GM19238 (cell line): ENCODE measurements around the gene ZDHHC20.
"Not testable (repeated sequence)": the region's sequence is repeated elsewhere in the genome, so short reads cannot be mapped to it uniquely, and the experiment has no call there.

Experiments used
- DNase-seq: peaks from one replicate; pipeline ENCODE4 v3.0.0; 2011; ENCODE audit warnings: low spot score; ENCODE audit not compliant: insufficient read length

Gene ZDHHC20

GRCh38 chr13:21436582-21436981 lies 22.5 kb downstream of the ZDHHC20 start:
- no peak for DNase-seq

- DNase-seq: peak; percentile 35
These were observed 23.4 kb downstream of the ZDHHC20 start for GRCh38 chr13:21435687-21436151.

- DNase-seq: no peak
These were observed 23.9 kb downstream of the ZDHHC20 start for GRCh38 chr13:21435231-21435630.

GRCh38 chr13:21434588-21434987 lies 24.5 kb downstream of the ZDHHC20 start:
- no peak for DNase-seq

- no peak for DNase-seq
These were observed 29.9 kb downstream of the ZDHHC20 start for GRCh38 chr13:21429211-21429610.

GRCh38 chr13:21427741-21428140 lies 31.4 kb downstream of the ZDHHC20 start:
- no peak for DNase-seq

GRCh38 chr13:21426238-21426637 lies 32.9 kb downstream of the ZDHHC20 start:
- DNase-seq: no peak

- DNase-seq: no peak
These were observed 38.4 kb downstream of the ZDHHC20 start for GRCh38 chr13:21420706-21421105.

- no peak for DNase-seq
These were observed 46.1 kb downstream of the ZDHHC20 start for GRCh38 chr13:21413013-21413412.

GRCh38 chr13:21410453-21410852 lies 48.6 kb downstream of the ZDHHC20 start:
- not testable (repeated sequence) for DNase-seq

- DNase-seq: no peak
These were observed 53.8 kb downstream of the ZDHHC20 start for GRCh38 chr13:21405309-21405708.

GRCh38 chr13:21402586-21403307 lies 56.4 kb downstream of the ZDHHC20 start:
- no peak for DNase-seq

- no peak for DNase-seq
These were observed 59.4 kb downstream of the ZDHHC20 start for GRCh38 chr13:21399741-21400140.

GRCh38 chr13:21395953-21396352 lies 63.1 kb downstream of the ZDHHC20 start:
- no peak for DNase-seq

- no peak for DNase-seq
These were observed 70.0 kb downstream of the ZDHHC20 start for GRCh38 chr13:21389124-21389523.

- no peak for DNase-seq
These were observed 73.4 kb downstream of the ZDHHC20 start for GRCh38 chr13:21385710-21386109.

GRCh38 chr13:21383090-21383489 lies 76.0 kb downstream of the ZDHHC20 start:
- no peak for DNase-seq

GRCh38 chr13:21376998-21377985 lies 81.8 kb downstream of the ZDHHC20 start:
- DNase-seq: not testable (repeated sequence)

- no peak for DNase-seq
These were observed 86.6 kb downstream of the ZDHHC20 start for GRCh38 chr13:21372530-21372929.

- no peak for DNase-seq
These were observed 88.1 kb downstream of the ZDHHC20 start for GRCh38 chr13:21371011-21371410.

- no peak for DNase-seq
These were observed 93.5 kb downstream of the ZDHHC20 start for GRCh38 chr13:21365574-21365973.

- DNase-seq: no peak
These were observed 94.2 kb downstream of the ZDHHC20 start for GRCh38 chr13:21364916-21365315.
